Body of pancreas (tissue), 4 donors: ENCODE measurements around the gene HOXD3. TPM values are rescaled to one million over a fixed set of nuclear protein-coding genes. Genes with fewer than 3 reads are reported as not detected.

ENCODE experiments used
- ATAC-seq: fragments of 150-250 bp; one replicate; pipeline ENCODE4 v1.9.1; 2016
- DNase-seq, 4 donors: peaks; one replicate each; pipeline ENCODE4 v3.0.0-alpha.2; 2019
- H3K27ac ChIP-seq, 4 donors: fragments of 200-600 bp; sonication (generic); 1 replicate in 3 of 4; 2 replicates in 1 of 4; pipeline versions ENCODE4 v1.5.1 to v1.6.1; 2016 to 2019; ENCODE audit warnings: mild to moderate bottlenecking in 1 of 4, mixed read lengths in 1 of 4, moderate library complexity in 1 of 4
- H3K27me3 ChIP-seq, 2 donors: fragments of 200-600 bp; sonication (generic); one replicate each; pipeline ENCODE4 v1.6.0; 2016; ENCODE audit warnings: mild to moderate bottlenecking in 1 of 2
- H3K36me3 ChIP-seq, 2 donors: fragments of 200-600 bp; sonication (generic); replicated peaks in 1 of 2; 2 replicates each; pipeline ENCODE4 v1.5.1; 2016; ENCODE audit warnings: low read depth in 2 of 2; ENCODE audit not compliant: insufficient read depth in 1 of 2
- H3K4me1 ChIP-seq: fragments of 200-600 bp; sonication (generic); one replicate; pipeline ENCODE4 v1.6.0; 2016
- H3K4me3 ChIP-seq, 2 donors: fragments of 200-600 bp; sonication (generic); 1 replicate in 1 of 2; 2 replicates in 1 of 2; pipeline ENCODE4 v1.5.1; 2016 to 2019
- H3K9me3 ChIP-seq, 3 donors: fragments of 200-600 bp; sonication (generic); 1 replicate in 2 of 3; 2 replicates in 1 of 3; pipeline ENCODE4 v1.5.1; 2016
- CTCF ChIP-seq, 7 experiments: fragments of 450-650 bp in 4 of 7; fragments of 200-600 bp in 3 of 7; sonication (generic) in 3 of 7; IDR thresholded peaks; one replicate each; pipeline ENCODE4 v1.5.1; 2016 to 2019; ENCODE audit warnings: antibody characterized with exemption in 7 of 7
- POLR2A ChIP-seq, 3 donors: fragments of 450-650 bp; IDR thresholded peaks; one replicate each; pipeline ENCODE4 v1.6.1; 2016; ENCODE audit warnings: antibody characterized with exemption in 3 of 3, mild to moderate bottlenecking in 2 of 3
- WGBS, 2 donors: methylation state at CpG; one replicate each; pipeline ENCODE4 v1.1.5; 2017; 5-methylcytosine and 5-hydroxymethylcytosine counted together
- intact Hi-C: fragments of 100-400 bp; cut with DNase I; formaldehyde crosslinking; loops from one replicate; pipeline ENCODE4 v1.15.1; 2023
- total RNA-seq, 2 donors: library from RNA; depleted of rRNA; stranded (reverse); fragments of >200 nt; gene quantifications; one replicate each; pipeline ENCODE4 v1.1.0, GENCODE V29; 2016

HOXD3 gene
- total RNA-seq, 2 donors from 2014 or later: 0.26 TPM; not detected in 1

- TF ChIP-seq CTCF (IDR thresholded peaks at IDR 0.05) (no peak), POLR2A (IDR thresholded peaks at IDR 0.05) (no peak)
- H3K36me3 ChIP-seq: no peaks in the 10 kb centered on the region
- DNase-seq (no peak), ATAC-seq (no peak)
- no peak overlapping the region for H3K4me3 ChIP-seq
- WGBS, 2 donors: 13 to 19% methylated on average over 13 of the region's 13 CpGs
- H3K9me3 ChIP-seq: no peaks in the 10 kb centered on the region
- H3K4me1 ChIP-seq: peaks cover 29% of the 10 kb centered on the region
- peaks cover 0 to 43% of the 10 kb centered on the region in 2 donors for H3K27me3 ChIP-seq
- H3K27ac ChIP-seq: no peak overlapping the region
- intact Hi-C loops: no loop called here
These were observed 7.1 kb downstream of the HOXD3 start for GRCh38 chr2:176164201-176164600.

GRCh38 chr2:176164611-176165369 lies 7.7 kb downstream of the HOXD3 start:
- no peak for ATAC-seq

GRCh38 chr2:176165370-176166050 lies 8.4 kb downstream of the HOXD3 start:
- no peak for ATAC-seq
- Histone ChIP-seq H3K9me3 (no peaks in the 10 kb centered on the region), H3K4me1 (peaks cover 16% of the 10 kb centered on the region), H3K4me3 (no peak overlapping the region), H3K27ac (no peak overlapping the region), H3K27me3 (peaks cover 0 to 31% of the 10 kb centered on the region in 2 donors), H3K36me3 (no peaks in the 10 kb centered on the region)
- 8 to 15% methylated on average over 18 to 26 of the region's 26 CpGs for WGBS, 2 donors
- intact Hi-C loops: no loop called here
- DNase-seq: no peak
- TF ChIP-seq POLR2A (IDR thresholded peaks at IDR 0.05) (no peak), CTCF (IDR thresholded peaks at IDR 0.05) (no peak)

More at GRCh38 chr2:176164611-176165369, 7.7 kb downstream of the HOXD3 start:
- TF ChIP-seq POLR2A (IDR thresholded peaks at IDR 0.05) (no peak), CTCF (IDR thresholded peaks at IDR 0.05) (no peak)
- no peak overlapping the region for H3K27ac ChIP-seq
- no peak for DNase-seq
- peaks cover 23% of the 10 kb centered on the region for H3K4me1 ChIP-seq
- H3K4me3 ChIP-seq: no peak overlapping the region
- 10 to 16% methylated on average over 48 to 52 of the region's 52 CpGs for WGBS, 2 donors
- no peaks in the 10 kb centered on the region for H3K36me3 ChIP-seq
- intact Hi-C loops: no loop called here
- no peaks in the 10 kb centered on the region for H3K9me3 ChIP-seq
- peaks cover 0 to 38% of the 10 kb centered on the region in 2 donors for H3K27me3 ChIP-seq

- Histone ChIP-seq H3K27me3 (peaks cover 0 to 31% of the 10 kb centered on the region in 2 donors), H3K36me3 (no peaks in the 10 kb centered on the region), H3K4me1 (peaks cover 12% of the 10 kb centered on the region), H3K4me3 (no peak overlapping the region), H3K9me3 (no peaks in the 10 kb centered on the region), H3K27ac (no peak overlapping the region)
- ATAC-seq: no peak
- no peak for DNase-seq
- WGBS, 2 donors: 19 to 30% methylated on average over 2 of the region's 2 CpGs
- intact Hi-C loops: no loop called here
- no peak for TF ChIP-seq POLR2A (IDR thresholded peaks at IDR 0.05)
- no peak for TF ChIP-seq CTCF (IDR thresholded peaks at IDR 0.05)
These were observed 9.2 kb downstream of the HOXD3 start for GRCh38 chr2:176166272-176166671.
